HG02970 (cell line): ENCODE measurements around the gene GNL2.
"Not testable (repeated sequence)": the region's sequence is repeated elsewhere in the genome, so short reads cannot be mapped to it uniquely, and the experiment has no call there.

Source experiments
- ATAC-seq: cut with Tn5 transposase; IDR thresholded peaks from one replicate; pipeline ENCODE4 v1.9.1; 2021; ENCODE audit warnings: mild to moderate bottlenecking, moderate library complexity, moderate number of reproducible peaks; ENCODE audit not compliant: unreplicated experiment, low FRiP score

GNL2 gene

DNA sequence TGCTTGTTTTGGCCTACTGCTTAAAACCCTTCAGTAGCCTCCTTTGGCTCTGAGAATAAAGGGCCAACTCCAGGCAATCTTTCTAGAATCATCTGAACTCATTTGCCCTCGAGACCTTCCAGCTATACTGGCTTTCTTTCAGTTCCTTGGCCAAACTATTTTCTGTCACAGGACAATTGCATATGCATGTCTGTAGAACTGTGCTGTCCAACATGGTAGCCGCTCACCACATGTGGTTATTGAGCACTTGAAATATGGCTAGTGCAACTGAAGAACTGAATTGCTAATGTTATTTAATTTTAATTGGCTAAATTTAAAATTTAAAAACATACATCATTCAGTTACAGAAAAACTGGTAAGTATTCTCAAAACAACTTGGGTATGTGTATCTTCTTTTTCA, 14.3 kb upstream of the GNL2 start:
- no peak for ATAC-seq

GRCh38 chr1:37609002-37609401, 13.3 kb upstream of the GNL2 start:
- no peak for ATAC-seq

GRCh38 chr1:37606481-37607263, 10.9 kb upstream of the GNL2 start:
- ATAC-seq, result no peak

- no peak for ATAC-seq
Measured at GRCh38 chr1:37605806-37606474, 10.2 kb upstream of the GNL2 start.

- no peak for ATAC-seq
Measured at GRCh38 chr1:37605061-37605650, 9.4 kb upstream of the GNL2 start.

GRCh38 chr1:37602750-37603694, 7.3 kb upstream of the GNL2 start:
- ATAC-seq, result no peak

- no peak for ATAC-seq
Measured at GRCh38 chr1:37601441-37601840, 5.7 kb upstream of the GNL2 start.

GRCh38 chr1:37599940-37600339, 4.2 kb upstream of the GNL2 start:
- ATAC-seq, result no peak

DNA sequence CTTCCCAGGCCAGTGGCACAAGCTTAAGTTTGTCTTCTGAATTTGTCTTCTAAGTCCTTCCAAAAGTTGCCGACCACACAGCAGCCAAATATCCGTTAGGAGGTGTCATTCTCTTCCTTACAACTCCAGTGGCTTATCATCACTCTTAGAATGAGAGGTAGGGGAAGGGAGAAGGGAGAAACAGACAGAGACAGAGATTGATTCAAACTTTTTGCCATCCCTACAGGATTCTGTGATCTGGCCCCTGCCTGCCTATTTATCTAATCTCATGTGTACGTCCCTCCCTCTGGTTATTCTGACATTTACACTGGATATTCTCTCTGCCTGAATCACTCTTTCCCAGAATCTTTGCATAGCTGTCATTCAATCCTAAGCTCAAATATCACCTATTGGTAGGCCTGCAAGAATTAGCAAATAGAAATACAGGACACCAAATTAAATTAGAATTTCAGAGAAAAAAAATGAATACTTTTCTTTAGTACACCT, 488 bp upstream of the GNL2 start:
- no peak for ATAC-seq

DNA sequence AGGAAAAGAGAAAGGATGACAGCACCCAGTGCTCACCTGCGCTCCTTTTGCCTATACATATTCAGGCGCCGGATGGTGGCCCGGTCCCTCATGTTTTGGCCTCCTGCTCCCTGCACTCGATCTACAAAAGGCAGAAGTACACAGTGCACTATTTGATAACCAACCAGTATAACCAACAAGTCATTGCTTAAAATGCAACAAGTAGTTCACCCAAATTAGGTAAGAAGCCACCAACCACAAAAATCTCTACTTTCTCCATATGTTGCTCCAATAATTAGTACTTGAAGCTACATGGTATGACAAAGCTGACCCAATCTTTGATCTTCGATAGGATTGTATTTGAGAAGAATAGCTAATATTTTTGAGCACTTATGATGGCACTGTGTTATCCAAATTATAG, 2.0 kb downstream of the GNL2 start:
- no peak for ATAC-seq

DNA sequence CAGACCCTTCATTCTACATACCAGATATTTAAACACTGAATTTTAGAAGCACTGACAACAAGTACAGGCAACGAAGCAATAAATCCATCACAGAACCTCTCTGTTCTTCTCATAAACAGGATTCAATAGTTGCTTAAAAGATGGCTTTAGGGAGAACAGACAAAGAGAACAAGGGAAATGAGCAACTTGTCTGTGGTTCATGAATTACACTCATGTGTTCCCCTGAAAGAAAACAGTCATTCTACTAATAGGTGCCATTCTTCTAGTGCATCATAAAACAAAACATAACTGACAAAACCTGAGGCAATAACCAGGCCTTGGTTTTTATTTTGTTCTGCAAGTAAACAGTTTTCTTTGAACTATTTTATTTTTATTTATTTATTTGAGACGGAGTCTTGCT, 6.8 kb downstream of the GNL2 start:
- ATAC-seq, result no peak

DNA sequence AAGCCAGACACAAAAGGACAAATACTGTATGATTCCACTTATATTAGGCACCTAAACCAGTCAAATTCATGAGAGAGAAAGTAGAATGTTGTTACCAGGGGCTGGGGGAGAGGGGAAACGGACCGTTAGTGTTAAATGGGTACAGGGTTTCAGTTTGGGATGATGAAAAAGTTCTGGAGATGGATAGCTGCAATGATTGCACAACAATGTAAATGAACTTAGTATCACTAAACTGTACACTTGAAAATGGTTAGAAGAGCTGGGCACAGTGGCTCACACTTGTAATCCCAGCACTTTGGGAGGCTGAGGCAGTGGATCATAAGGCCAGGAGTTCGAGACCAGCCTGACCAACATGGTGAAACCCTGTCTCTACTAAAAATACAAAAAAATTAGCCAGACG, 11.2 kb downstream of the GNL2 start:
- ATAC-seq, result not testable (repeated sequence)

GRCh38 chr1:37575692-37576091, 20.0 kb downstream of the GNL2 start:
- no peak for ATAC-seq

GRCh38 chr1:37574834-37575480, 20.8 kb downstream of the GNL2 start:
- ATAC-seq, result no peak

- ATAC-seq, result no peak
Measured at GRCh38 chr1:37570528-37571334, 25.0 kb downstream of the GNL2 start.

DNA sequence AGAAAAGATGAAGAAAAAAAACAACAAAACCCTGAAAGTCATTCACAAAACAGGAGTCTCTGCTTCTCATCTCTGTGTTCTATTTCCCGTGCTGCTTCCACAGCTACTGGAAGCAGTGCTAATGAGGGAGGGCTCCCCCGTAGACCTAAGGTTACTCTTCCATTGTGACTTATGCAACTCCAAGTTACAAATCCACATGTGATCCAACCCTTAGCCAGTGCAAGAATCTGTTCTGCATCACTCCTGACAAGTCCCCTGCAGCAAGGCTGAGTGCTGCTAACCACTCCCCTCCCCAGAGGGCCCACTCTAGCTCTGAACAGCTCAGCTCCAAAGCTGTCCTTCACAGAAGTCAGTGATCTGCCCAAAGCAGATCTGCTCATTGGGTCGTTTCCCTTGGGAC, 28.7 kb downstream of the GNL2 start:
- ATAC-seq, result no peak

DNA sequence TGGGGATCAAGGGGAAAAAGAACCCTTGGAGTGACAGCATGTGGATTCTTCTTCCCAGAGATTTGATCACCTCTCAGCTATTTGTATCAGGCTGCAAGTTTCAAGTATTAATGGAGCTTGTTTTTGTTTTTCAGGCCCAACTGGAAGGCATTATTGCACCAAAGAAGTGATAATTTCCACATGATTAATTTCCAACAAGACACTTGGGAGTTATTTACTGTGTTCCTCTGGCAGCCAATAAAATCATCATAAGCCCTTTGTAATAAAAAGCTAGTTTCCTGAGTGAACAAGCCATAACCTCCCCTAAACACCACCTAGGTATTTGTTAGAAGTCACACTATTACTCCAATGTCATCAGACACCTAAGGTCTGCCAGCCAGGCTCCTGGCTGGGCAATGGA, 30.8 kb downstream of the GNL2 start:
- no peak for ATAC-seq

GRCh38 chr1:37562984-37563383, 32.8 kb downstream of the GNL2 start:
- ATAC-seq, result no peak
